Tibial nerve (tissue), 4 donors: Measurements from ENCODE around the gene CDKN1C. TPM values are rescaled to one million over a fixed set of nuclear protein-coding genes. Genes with fewer than 3 reads are reported as not detected.

Source experiments
- DNase-seq, 2 donors: peaks; one replicate each; pipeline ENCODE4 v3.0.0-alpha.2; 2019; ENCODE audit warnings: low spot score in 2 of 2
- H3K27ac ChIP-seq, 4 donors: fragments of 200-600 bp; sonication (generic) in 3 of 4; one replicate each; pipeline ENCODE4 v1.5.1; 2017 to 2019; ENCODE audit warnings: mild to moderate bottlenecking in 1 of 4
- H3K27me3 ChIP-seq, 2 donors: fragments of 200-600 bp; sonication (generic) in 1 of 2; one replicate each; pipeline versions ENCODE4 v1.5.1 to v1.6.0; 2017 to 2019
- H3K36me3 ChIP-seq, 3 donors: fragments of 200-600 bp; sonication (generic); one replicate each; pipeline ENCODE4 v1.5.1; 2018 to 2019
- H3K4me1 ChIP-seq, 4 donors: fragments of 200-600 bp; sonication (generic) in 3 of 4; one replicate each; pipeline ENCODE4 v1.5.1; 2017 to 2019
- H3K4me3 ChIP-seq, 4 donors: fragments of 200-600 bp; sonication (generic) in 3 of 4; one replicate each; pipeline ENCODE4 v1.5.1; 2017 to 2019; ENCODE audit warnings: mild to moderate bottlenecking in 1 of 4, moderate library complexity in 1 of 4
- H3K9me3 ChIP-seq, 4 donors: fragments of 200-600 bp; sonication (generic) in 3 of 4; one replicate each; pipeline ENCODE4 v1.5.1; 2017 to 2019
- CTCF ChIP-seq, 5 experiments: fragments of 200-600 bp in 3 of 5; fragments of 450-650 bp in 2 of 5; sonication (generic) in 3 of 5; IDR thresholded peaks; one replicate each; pipeline ENCODE4 v1.5.1; 2016 to 2019; ENCODE audit warnings: antibody characterized with exemption in 5 of 5, mild to moderate bottlenecking in 3 of 5, moderate library complexity in 2 of 5
- EP300 ChIP-seq, 2 donors: sonication (generic); formaldehyde crosslinking; IDR thresholded peaks; one replicate each; pipeline ENCODE4 v1.6.1; 2017; ENCODE audit warnings: antibody characterized with exemption in 2 of 2, mild to moderate bottlenecking in 1 of 2
- POLR2A ChIP-seq, 2 donors: fragments of 450-650 bp; IDR thresholded peaks; one replicate each; pipeline ENCODE4 v1.6.1; 2017; ENCODE audit warnings: antibody characterized with exemption in 2 of 2, mild to moderate bottlenecking in 2 of 2, moderate library complexity in 2 of 2
- WGBS, 2 donors: methylation state at CpG; one replicate each; pipeline ENCODE4 v1.1.5; 2018; 5-methylcytosine and 5-hydroxymethylcytosine counted together
- total RNA-seq, 4 donors: library from RNA; depleted of rRNA; stranded (reverse); fragments of >200 nt; gene quantifications; one replicate each; pipeline ENCODE4 v1.1.0, GENCODE V29; 2016

The CDKN1C gene
- total RNA-seq, 4 donors from 2014 or later, result 128 to 330 (median 260) TPM

- Histone ChIP-seq H3K4me3 (no peak overlapping the region), H3K27me3 (peaks cover 0 to 3% of the 10 kb centered on the region in 2 donors), H3K9me3 (no peaks in the 10 kb centered on the region), H3K36me3 (no peaks in the 10 kb centered on the region), H3K4me1 (peaks cover 0 to 13% (median 2%) of the 10 kb centered on the region in 4 donors), H3K27ac (no peak overlapping the region)
- WGBS, 2 donors, result 69 to 72% methylated on average over 15 to 18 of the region's 18 CpGs
- DNase-seq, result no peak
- TF ChIP-seq EP300 (IDR thresholded peaks at IDR 0.05), result no peak
- TF ChIP-seq CTCF (IDR thresholded peaks at IDR 0.05), result no peak
- no peak for TF ChIP-seq POLR2A (IDR thresholded peaks at IDR 0.05)
These were observed 27.7 kb downstream of the CDKN1C start for GRCh38 chr11:2857918-2858317.

GRCh38 chr11:2857276-2857675 lies 28.3 kb downstream of the CDKN1C start:
- no peak for TF ChIP-seq POLR2A (IDR thresholded peaks at IDR 0.05)
- TF ChIP-seq EP300 (IDR thresholded peaks at IDR 0.05), result no peak
- no peak for TF ChIP-seq CTCF (IDR thresholded peaks at IDR 0.05)
- no peaks in the 10 kb centered on the region for H3K9me3 ChIP-seq
- H3K4me1 ChIP-seq, result peaks cover 0 to 8% (median under 1%) of the 10 kb centered on the region in 4 donors
- H3K27ac ChIP-seq, result no peak overlapping the region
- WGBS, 2 donors, result 83 to 85% methylated on average over 10 to 11 of the region's 11 CpGs
- no peak overlapping the region for H3K4me3 ChIP-seq
- H3K27me3 ChIP-seq, result peaks cover 0 to 3% of the 10 kb centered on the region in 2 donors
- no peak for DNase-seq
- H3K36me3 ChIP-seq, result no peaks in the 10 kb centered on the region

GRCh38 chr11:2855162-2855561 lies 30.4 kb downstream of the CDKN1C start:
- Histone ChIP-seq H3K4me3 (no peak overlapping the region), H3K36me3 (no peaks in the 10 kb centered on the region), H3K27ac (no peak overlapping the region), H3K27me3 (no peaks in the 10 kb centered on the region), H3K9me3 (no peaks in the 10 kb centered on the region), H3K4me1 (no peaks in the 10 kb centered on the region)
- DNase-seq, result no peak
- TF ChIP-seq EP300 (IDR thresholded peaks at IDR 0.05) (no peak), POLR2A (IDR thresholded peaks at IDR 0.05) (no peak), CTCF (IDR thresholded peaks at IDR 0.05) (no peak)
- WGBS, 2 donors, result 84 to 89% methylated on average over 8 of the region's 8 CpGs

- Histone ChIP-seq H3K27me3 (no peaks in the 10 kb centered on the region), H3K27ac (no peak overlapping the region), H3K4me1 (no peaks in the 10 kb centered on the region), H3K9me3 (no peaks in the 10 kb centered on the region), H3K4me3 (no peak overlapping the region), H3K36me3 (no peaks in the 10 kb centered on the region)
- DNase-seq, result no peak
- 95 to 99% methylated on average over 6 to 7 of the region's 7 CpGs for WGBS, 2 donors
- no peak for TF ChIP-seq CTCF (IDR thresholded peaks at IDR 0.05)
- no peak for TF ChIP-seq EP300 (IDR thresholded peaks at IDR 0.05)
- TF ChIP-seq POLR2A (IDR thresholded peaks at IDR 0.05), result no peak
These were observed 31.5 kb downstream of the CDKN1C start for GRCh38 chr11:2853997-2854560.

- no peak for DNase-seq
- TF ChIP-seq CTCF (IDR thresholded peaks at IDR 0.05), result no peak
- TF ChIP-seq EP300 (IDR thresholded peaks at IDR 0.05), result no peak
- no peak for TF ChIP-seq POLR2A (IDR thresholded peaks at IDR 0.05)
- Histone ChIP-seq H3K9me3 (no peaks in the 10 kb centered on the region), H3K27me3 (no peaks in the 10 kb centered on the region), H3K4me3 (no peak overlapping the region), H3K4me1 (no peaks in the 10 kb centered on the region), H3K27ac (no peak overlapping the region), H3K36me3 (no peaks in the 10 kb centered on the region)
- 96 to 97% methylated on average over 9 to 12 of the region's 12 CpGs for WGBS, 2 donors
These were observed 32.2 kb downstream of the CDKN1C start for GRCh38 chr11:2853401-2853800.
